HG02938 (cell line): Measurements from ENCODE around the gene C7orf33.

ENCODE experiments used
- ATAC-seq: cut with Tn5 transposase; IDR thresholded peaks from one replicate; pipeline ENCODE4 v1.9.1; 2021; ENCODE audit warnings: mild to moderate bottlenecking, moderate library complexity; ENCODE audit not compliant: unreplicated experiment

The C7orf33 gene

DNA sequence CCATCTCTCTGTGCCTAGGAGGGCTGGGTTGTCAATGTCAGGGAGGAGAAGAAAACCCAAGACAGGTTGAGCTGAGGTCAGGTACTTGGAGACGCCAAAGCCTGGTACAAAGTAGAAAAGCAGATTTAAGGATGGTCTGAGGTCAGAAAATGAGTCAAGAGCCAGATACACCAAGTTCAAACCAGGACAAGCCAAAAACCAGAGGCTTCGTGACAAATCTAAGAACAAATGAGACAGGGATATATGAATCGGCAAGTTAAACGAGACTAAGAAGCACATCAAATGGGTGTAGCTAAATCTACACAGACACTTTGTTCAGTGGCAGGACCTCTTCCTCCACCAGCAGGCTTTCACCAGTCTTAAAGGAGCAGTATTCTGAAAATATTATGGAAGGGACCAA is 34.2 kb downstream of the C7orf33 start:
- ATAC-seq, result no peak

- no peak for ATAC-seq
Observed at GRCh38 chr7:148625342-148625741, 34.8 kb downstream of the C7orf33 start.

DNA sequence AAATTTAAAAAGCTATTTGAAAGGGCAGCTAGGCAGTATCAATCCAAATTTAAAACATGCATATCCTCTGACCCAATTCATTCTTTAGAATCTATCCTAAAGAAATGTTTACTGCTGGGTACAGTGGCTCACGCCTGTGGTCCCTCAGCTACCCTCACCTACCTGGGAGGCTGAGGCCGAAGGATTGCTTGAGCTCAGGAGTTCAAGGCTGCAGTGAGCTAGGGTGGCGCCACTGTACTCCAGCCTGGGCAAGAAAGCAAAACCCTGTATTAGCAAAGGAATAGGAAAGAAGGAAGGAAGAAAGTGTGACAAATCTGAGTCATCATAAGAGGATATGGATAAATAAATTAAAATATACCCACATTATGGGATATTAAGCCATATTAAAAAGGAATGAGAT is 36.3 kb downstream of the C7orf33 start:
- no peak for ATAC-seq

DNA sequence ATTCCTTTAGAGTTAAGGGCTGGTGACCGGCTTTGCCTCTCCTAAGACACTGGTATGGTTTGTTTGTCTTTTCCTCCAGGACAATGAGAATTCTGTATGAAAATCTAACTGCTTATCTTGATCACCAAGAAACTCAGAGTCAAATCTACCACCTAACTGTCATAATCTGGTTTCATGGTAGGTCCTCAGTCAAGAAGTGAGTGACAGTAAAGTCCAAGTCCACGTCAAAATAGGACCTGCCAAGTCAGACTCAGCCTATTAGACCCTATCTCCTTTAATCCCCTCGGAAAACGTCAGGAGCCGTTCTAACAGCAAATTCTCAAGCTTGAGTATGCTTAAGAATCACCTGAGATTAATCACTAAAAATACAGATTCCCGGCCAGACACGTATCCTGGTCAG is 37.4 kb downstream of the C7orf33 start:
- no peak for ATAC-seq

- ATAC-seq, result no peak
Observed at GRCh38 chr7:148630078-148630477, 39.5 kb downstream of the C7orf33 start.

DNA sequence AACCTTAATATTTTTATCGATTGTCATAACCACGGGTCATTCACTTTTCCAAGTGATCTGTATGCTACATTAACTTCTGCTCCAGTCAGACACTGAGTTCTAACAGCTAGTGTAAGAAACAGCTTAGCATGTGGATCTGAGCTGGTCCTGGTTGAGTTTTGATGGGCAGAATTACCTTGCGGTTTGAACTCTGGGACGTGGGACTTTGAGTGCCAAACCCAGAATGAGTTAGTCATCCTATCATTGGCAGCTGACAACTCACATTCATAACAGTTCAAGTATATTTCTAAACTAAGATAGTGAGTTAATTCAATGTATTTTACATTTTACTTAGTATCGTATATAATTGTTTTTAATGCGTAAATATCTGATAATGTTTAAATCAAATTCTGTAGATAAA is 43.2 kb downstream of the C7orf33 start:
- ATAC-seq, result no peak

DNA sequence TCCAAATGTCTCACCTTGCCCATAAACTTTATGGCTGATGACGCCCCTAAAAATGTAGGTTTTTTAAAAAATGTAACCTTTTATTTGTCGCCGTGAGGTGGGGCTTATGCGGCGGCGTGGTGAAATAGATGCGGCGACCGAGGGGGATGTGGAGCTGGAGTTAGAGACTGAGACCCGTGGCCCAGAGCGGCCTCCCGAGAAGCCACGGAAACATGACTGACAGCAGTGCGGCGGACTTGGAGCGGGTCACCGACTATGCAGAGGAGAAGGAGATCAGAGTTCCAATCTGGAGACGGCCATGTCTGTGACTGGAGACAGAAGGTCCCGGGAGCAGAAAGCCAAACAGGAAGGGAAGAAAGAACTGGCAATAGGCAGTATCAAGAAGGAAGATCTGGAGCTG is 46.5 kb downstream of the C7orf33 start:
- ATAC-seq, result no peak

DNA sequence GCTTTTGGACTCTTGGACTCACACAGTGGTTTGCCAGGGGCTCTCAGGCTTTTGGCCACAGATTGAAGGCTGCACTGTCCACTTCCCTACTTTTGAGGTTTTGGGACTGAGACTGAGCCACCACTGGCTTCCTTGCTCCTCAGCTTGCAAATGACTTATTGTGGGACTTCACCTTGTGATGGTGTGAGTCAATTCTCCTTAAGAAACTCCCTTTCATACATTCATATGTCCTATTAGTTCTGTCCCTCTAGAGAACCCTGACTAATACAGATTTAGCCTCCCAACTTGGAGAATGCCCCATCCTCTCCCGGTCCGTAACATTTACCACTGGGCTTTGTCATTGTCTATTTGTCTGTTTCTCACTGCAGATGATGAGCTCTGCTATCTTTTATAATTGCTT is 55.3 kb downstream of the C7orf33 start:
- no peak for ATAC-seq

- ATAC-seq, result no peak
Observed at GRCh38 chr7:148650232-148650858, 59.8 kb downstream of the C7orf33 start.

DNA sequence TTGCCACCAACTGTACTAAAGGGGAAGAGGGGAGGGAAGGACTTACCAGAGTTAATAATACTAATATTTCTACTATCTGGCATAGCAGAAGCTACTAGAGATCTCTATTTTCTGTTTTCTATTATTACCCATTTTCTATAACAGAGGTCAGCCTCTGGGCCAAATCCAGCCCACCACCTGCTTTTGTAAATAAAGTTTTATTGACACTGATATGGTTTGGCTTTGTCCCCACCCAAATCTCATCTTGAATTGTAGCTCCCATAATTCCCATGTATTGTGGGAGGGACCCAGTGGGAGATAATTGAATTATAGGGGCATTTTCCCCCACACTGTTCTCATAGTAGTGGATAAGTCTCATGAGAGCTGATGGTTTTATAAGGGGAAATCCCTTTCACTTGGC is 62.2 kb downstream of the C7orf33 start:
- no peak for ATAC-seq

DNA sequence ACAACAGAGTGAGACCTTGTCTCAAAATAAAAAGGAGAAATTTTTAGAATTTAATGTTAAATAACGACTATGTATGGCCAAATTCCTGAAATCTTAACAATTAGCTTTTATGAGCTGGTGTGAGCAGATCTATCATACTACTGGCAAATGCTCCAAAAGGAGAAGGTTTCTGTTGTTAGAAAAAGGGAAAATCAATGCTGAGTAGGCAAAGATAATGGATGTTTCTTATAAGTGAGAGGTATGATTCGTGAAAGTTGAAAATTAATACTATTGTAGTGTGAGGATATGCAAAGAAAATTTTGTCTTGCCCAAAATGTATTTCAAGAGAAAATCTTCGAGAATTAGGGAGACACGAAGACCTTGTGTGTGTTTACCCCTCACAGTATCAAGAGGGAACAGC is 67.4 kb downstream of the C7orf33 start:
- no peak for ATAC-seq

GRCh38 chr7:148661471-148661870 is 70.9 kb downstream of the C7orf33 start:
- ATAC-seq, result no peak

GRCh38 chr7:148662646-148663045 is 72.1 kb downstream of the C7orf33 start:
- ATAC-seq, result no peak

DNA sequence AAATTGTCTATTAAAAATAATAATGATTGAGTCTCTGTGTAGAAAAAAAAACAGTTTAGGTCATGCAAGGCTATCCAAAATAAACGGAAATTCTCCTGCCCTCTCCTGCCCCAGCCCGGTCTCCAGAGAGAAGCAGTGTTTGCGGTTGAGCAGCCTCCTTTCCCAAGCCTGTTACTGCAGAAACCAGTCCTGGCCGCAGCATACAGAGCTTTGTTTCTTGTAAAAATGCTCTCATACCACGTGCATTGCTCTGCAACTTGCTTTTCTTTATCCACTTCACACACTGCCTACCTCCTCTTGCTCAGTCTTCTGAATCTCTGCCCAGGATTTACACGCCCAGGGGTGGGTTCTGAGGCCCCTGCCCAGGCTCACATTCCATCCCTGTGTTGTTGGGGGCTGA is 73.8 kb downstream of the C7orf33 start:
- ATAC-seq, result no peak

DNA sequence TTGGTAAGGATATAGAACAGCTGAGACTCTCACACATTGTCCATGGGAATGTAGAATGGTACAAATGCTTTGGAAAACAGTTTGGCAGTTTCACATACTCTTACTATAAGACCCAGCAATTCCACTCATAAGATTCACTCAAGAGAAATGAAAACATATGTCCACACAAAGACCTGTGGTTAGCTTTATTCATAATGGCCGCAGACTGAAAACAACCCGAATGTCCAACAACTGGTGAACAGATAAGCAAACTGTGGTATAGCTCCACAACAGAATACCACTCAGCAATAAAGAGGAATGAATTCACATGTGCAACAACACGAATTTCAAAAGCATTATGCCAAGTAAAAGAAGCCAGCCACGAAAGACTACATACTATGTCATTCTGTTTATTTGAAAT is 74.7 kb downstream of the C7orf33 start:
- no peak for ATAC-seq
